ENCODE results near the gene HSPA4L. TPM values are rescaled to one million over a fixed set of nuclear protein-coding genes. Genes with fewer than 3 reads are reported as not detected.

Gene HSPA4L
- total RNA-seq, 2 experiments from 2014 or later: 0.30 to 0.33 TPM

DNA sequence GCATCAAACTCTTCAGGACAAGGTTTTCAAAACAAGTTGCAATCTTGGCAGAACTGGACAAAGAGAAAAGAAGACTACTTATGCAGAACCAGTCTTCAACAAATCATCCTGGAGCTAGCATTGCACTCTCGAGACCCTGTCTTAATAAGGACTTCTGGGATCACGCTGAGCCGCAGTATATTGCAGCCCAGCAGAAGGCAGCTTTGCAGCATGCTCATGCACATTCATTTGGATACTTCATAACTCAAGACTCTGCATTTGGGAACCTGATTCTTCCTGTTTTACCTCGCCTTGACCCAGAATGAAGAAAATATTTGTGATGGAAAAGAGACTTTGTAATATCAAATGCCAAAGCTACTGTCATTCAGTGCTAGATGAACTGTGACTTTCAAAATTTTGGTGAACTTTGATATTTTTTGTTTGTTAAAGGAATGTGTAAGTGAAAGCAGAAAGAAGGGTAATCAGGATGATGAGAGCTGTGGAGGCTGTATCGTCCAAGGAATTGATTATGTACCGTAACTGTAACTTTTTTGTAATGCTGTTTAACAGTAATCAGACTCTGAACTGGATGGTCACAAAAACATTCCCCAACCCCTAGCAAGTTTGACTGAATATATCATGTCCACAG lies 27.2 kb downstream of the HSPA4L start:
- no peak for DNase-seq
- H3K27ac Mint-ChIP-seq: no peak overlapping the region
- peaks cover 6% of the 10 kb centered on the region for H3K27me3 Mint-ChIP-seq
- ChIA-PET CTCF (no interaction called here), POLR2A (no interaction called here)
- H3K9me3 Mint-ChIP-seq: no peaks in the 10 kb centered on the region
- H3K4me1 Mint-ChIP-seq: no peaks in the 10 kb centered on the region
- no peaks in the 10 kb centered on the region for H3K36me3 Mint-ChIP-seq (ENCODE audit: low read depth)
- no peak overlapping the region for H3K4me3 Mint-ChIP-seq

DNA sequence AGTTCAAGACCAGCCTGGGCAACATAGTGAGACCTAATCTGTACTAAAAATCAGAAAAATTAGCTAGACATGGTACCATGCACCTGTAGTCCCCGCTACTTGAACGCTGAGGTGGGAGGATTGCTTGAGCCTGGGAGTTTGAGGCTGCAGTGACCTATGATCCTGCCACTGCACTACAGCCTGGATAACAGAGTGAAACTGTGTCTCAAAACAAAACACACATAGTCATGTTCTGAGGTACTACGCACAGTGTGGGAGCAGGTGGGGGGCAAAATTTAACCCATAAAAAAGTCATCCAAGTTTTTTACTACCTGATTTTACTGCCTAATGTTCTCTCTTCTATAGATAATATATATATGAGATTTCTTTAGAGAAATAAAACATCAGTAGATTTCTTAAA lies 28.4 kb downstream of the HSPA4L start:
- Mint-ChIP-seq H3K27me3 (peaks cover 6% of the 10 kb centered on the region), H3K9me3 (no peaks in the 10 kb centered on the region), H3K27ac (no peak overlapping the region), H3K4me3 (no peak overlapping the region), H3K4me1 (no peaks in the 10 kb centered on the region), H3K36me3 (ENCODE audit: low read depth) (no peaks in the 10 kb centered on the region)
- ChIA-PET CTCF (no interaction called here), POLR2A (no interaction called here)
- DNase-seq: no peak

DNA sequence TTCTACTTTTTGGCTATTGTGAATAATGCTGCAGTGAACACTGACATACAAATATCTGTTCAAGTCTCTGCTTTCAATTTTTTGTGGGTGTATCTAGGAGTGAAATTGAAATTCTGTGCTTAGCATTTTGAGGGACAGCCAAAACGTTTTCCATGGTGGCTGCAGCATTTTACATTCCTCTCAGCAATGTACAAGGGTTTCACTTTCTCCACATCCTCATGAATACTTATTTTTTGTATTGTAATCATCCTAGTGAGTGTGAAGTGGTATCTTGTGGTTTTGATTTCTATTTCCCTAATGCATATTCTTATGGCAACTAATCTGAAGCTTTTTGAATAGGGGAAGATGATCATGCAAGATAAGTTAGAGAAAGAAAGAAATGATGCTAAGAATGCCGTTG lies 40.3 kb downstream of the HSPA4L start:
- no peaks in the 10 kb centered on the region for H3K36me3 Mint-ChIP-seq (ENCODE audit: low read depth)
- CTCF ChIA-PET: no interaction called here
- H3K27ac Mint-ChIP-seq: no peak overlapping the region
- no peaks in the 10 kb centered on the region for H3K4me1 Mint-ChIP-seq
- POLR2A ChIA-PET: no interaction called here
- no peak for DNase-seq
- no peak overlapping the region for H3K4me3 Mint-ChIP-seq
- peaks cover 2% of the 10 kb centered on the region for H3K27me3 Mint-ChIP-seq
- no peaks in the 10 kb centered on the region for H3K9me3 Mint-ChIP-seq

DNA sequence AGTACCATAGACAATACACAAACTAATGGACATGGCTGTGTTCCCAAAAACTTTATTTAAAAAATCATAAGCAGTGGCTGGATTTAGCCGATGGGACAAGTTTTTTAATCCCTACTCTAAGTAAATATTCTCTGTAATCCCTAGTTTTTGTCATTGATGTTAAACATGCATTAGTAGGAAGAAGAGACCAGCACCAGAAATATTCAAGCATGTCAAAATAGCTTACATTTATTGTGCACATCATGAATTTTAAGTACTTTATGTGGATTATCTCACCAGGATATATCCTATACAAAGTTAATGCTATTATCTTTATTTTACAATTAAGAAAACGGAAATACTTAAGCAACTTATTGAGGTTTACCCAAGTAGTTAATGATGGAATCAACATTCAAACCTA lies 46.0 kb downstream of the HSPA4L start:
- no peak for DNase-seq
- CTCF ChIA-PET: interaction anchor here (0.5 kb wide), 1 partner anchor 14 kb away, joined by 3 read pairs; no protein-coding TSS in a partner anchor
- POLR2A ChIA-PET: no interaction called here
- Mint-ChIP-seq H3K9me3 (no peaks in the 10 kb centered on the region), H3K4me3 (no peak overlapping the region), H3K36me3 (ENCODE audit: low read depth) (no peaks in the 10 kb centered on the region), H3K4me1 (no peaks in the 10 kb centered on the region), H3K27me3 (peaks cover 4% of the 10 kb centered on the region), H3K27ac (no peak overlapping the region)

DNA sequence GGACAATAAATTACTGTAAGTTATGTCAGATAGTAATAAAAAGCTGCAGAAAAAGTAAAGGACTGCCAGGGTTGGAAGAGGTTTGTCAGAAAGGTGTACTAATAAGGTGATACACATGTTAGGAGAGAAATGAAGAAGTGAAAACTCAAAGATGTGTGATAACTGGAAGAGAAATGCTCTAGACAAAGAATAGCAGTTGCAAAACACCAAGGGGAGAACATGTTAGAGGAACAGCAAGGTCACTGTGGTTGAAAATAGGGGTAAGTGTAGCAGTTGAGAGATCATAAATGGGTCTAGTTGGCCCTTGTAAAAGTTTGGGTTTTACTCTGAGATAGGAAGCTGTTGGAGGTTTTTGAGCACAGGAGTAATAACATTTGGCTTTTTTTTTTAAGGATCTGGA lies 46.9 kb downstream of the HSPA4L start:
- DNase-seq: no peak
- Mint-ChIP-seq H3K27ac (no peak overlapping the region), H3K36me3 (ENCODE audit: low read depth) (no peaks in the 10 kb centered on the region), H3K4me1 (no peaks in the 10 kb centered on the region), H3K27me3 (peaks cover 4% of the 10 kb centered on the region), H3K4me3 (no peak overlapping the region), H3K9me3 (no peaks in the 10 kb centered on the region)
- CTCF ChIA-PET: no interaction called here
- POLR2A ChIA-PET: no interaction called here

DNA sequence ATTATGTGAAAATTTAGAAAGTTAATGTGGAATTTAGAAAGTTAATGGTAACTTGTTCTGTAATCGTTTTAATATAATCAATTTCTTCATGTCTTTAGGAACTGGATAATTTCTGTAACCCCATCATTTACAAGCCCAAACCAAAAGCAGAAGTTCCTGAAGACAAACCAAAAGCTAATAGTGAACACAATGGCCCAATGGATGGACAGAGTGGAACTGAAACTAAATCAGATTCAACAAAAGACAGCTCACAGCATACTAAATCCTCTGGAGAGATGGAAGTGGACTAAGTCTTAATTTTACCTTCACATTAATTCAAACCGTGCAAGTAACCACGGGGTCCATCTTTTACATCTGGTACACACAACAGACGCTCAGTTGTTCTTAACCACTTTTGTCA lies 50.5 kb downstream of the HSPA4L start:
- Mint-ChIP-seq H3K9me3 (no peaks in the 10 kb centered on the region), H3K27me3 (peaks cover 4% of the 10 kb centered on the region), H3K27ac (no peak overlapping the region), H3K4me1 (no peaks in the 10 kb centered on the region), H3K36me3 (ENCODE audit: low read depth) (no peaks in the 10 kb centered on the region), H3K4me3 (no peak overlapping the region)
- no peak for DNase-seq
- CTCF ChIA-PET: no interaction called here
- POLR2A ChIA-PET: interaction anchor here (1.0 kb wide), 1 partner anchor 16 kb away, joined by 3 read pairs; no protein-coding TSS in a partner anchor

DNA sequence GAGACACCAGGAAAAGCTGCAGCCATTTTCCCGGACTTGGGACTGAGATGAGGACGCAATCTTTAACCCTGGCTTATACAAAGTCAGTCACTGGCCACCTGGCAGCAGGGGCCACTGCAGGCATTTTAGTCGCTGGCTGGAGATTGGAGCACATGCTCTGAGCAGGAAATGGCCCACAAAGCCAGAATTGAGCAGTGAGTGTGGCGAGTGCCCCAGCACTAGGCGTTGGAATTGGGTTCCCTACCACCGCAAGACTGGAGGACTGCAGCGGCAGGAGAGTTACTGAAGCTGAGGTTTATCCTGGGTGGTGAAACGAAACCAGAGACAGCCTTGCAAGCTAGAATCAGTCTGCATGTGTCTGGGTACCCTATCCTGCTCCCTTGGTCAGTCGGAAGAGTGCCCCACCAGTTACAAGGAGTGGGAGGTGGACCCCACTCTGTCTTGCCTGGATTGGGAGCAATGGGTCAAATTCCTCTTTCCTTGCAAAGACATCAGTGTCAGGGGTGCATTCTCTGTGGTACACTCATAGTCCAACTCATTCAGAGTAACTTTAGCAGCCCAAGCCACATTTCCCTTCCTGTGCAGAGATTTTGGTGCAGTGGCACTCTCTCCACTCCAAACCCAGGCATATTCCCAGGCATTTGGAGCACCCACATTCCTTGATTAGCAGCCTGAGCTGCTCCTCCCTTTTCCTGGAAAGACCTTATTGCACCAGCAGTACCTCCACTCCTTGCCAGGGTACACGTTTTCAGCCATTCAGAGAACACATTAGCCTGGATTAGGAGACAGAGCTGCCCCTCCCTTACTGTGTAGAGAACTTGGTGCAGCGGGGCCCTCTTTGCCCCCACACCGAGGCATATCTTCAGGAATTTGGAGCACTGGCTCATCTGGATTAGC lies 61.8 kb downstream of the HSPA4L start:
- Mint-ChIP-seq H3K27ac (no peak overlapping the region), H3K9me3 (peaks cover 16% of the 10 kb centered on the region), H3K27me3 (no peaks in the 10 kb centered on the region), H3K36me3 (ENCODE audit: low read depth) (peaks cover 10% of the 10 kb centered on the region), H3K4me3 (no peak overlapping the region), H3K4me1 (no peaks in the 10 kb centered on the region)
- DNase-seq: no peak
- CTCF ChIA-PET: no interaction called here
- POLR2A ChIA-PET: no interaction called here

DNA sequence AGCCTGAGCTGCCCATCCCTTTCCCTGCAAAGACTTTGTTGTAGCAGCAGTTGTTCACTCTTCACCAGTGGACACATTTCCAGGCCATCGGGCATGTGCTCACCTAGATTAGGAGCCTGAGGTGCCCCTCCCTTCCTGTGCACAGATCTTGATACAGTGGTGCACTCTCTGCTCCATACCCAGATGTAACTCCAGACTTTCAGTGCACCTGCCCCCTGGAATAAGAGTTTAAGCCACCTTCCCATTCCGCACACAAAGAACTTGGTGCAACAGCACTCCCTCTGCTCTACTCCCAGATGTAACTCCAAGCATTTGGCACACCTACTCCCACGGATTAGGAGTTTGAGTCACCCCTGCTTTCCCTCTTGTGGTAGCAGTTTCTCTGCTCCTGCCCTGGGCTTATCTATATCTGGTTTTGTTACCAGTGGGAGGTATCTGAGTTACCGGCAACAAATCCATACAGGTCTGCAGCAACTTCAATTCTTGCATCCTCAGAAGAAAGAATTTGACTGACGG lies 62.5 kb downstream of the HSPA4L start:
- no peaks in the 10 kb centered on the region for H3K27me3 Mint-ChIP-seq
- H3K36me3 Mint-ChIP-seq (ENCODE audit: low read depth): peaks cover 14% of the 10 kb centered on the region
- no peak for DNase-seq
- H3K27ac Mint-ChIP-seq: no peak overlapping the region
- no peaks in the 10 kb centered on the region for H3K4me1 Mint-ChIP-seq
- H3K9me3 Mint-ChIP-seq: peaks cover 21% of the 10 kb centered on the region
- CTCF ChIA-PET: no interaction called here
- POLR2A ChIA-PET: no interaction called here
- H3K4me3 Mint-ChIP-seq: no peak overlapping the region

DNA sequence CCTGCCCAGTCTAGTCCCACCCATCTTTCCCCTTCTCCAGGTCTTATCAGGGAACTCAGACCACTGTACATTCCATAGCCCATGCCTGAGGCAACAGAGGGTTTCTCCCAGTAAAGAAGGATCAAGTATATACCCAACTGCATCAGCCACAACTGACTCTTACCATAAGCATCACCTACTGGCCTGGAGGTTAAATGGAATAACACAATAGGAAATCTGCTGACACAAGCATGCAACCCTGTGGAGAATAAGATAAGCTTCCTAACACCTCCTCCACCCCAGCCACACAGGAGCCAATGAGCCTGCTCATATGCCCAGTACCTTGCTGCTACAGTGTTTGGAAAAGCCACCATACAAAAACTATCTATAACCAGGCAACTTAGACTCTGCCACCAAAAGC lies 63.9 kb downstream of the HSPA4L start:
- no peak overlapping the region for H3K27ac Mint-ChIP-seq
- no peaks in the 10 kb centered on the region for H3K4me1 Mint-ChIP-seq
- no peaks in the 10 kb centered on the region for H3K27me3 Mint-ChIP-seq
- DNase-seq: no peak
- ChIA-PET POLR2A (no interaction called here), CTCF (no interaction called here)
- H3K9me3 Mint-ChIP-seq: peaks cover 32% of the 10 kb centered on the region
- no peak overlapping the region for H3K4me3 Mint-ChIP-seq
- H3K36me3 Mint-ChIP-seq (ENCODE audit: low read depth): peaks cover 22% of the 10 kb centered on the region

DNA sequence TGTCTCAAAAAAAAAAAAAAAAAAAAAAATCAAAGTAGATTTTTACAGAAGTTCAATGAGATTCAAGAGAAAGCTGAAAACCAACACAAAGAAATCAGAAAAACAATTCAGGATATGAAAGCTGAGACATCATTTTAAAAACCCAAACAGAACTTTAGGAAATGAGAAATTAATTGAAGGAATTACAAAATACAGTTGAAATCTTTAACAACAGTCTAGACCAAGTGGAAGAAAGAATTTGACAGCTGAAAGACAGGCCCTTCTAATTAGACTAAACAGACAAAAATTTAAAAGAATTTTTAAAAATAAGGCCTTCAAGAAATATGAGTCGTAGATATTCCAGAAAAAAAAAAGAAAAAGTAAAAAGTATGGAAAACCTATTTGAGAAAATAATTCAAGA lies 64.6 kb downstream of the HSPA4L start:
- H3K36me3 Mint-ChIP-seq (ENCODE audit: low read depth): peaks cover 22% of the 10 kb centered on the region
- peaks cover 35% of the 10 kb centered on the region for H3K9me3 Mint-ChIP-seq
- H3K4me3 Mint-ChIP-seq: no peak overlapping the region
- no peak overlapping the region for H3K27ac Mint-ChIP-seq
- H3K4me1 Mint-ChIP-seq: no peaks in the 10 kb centered on the region
- no peak for DNase-seq
- ChIA-PET CTCF (no interaction called here), POLR2A (no interaction called here)
- H3K27me3 Mint-ChIP-seq: no peaks in the 10 kb centered on the region

DNA sequence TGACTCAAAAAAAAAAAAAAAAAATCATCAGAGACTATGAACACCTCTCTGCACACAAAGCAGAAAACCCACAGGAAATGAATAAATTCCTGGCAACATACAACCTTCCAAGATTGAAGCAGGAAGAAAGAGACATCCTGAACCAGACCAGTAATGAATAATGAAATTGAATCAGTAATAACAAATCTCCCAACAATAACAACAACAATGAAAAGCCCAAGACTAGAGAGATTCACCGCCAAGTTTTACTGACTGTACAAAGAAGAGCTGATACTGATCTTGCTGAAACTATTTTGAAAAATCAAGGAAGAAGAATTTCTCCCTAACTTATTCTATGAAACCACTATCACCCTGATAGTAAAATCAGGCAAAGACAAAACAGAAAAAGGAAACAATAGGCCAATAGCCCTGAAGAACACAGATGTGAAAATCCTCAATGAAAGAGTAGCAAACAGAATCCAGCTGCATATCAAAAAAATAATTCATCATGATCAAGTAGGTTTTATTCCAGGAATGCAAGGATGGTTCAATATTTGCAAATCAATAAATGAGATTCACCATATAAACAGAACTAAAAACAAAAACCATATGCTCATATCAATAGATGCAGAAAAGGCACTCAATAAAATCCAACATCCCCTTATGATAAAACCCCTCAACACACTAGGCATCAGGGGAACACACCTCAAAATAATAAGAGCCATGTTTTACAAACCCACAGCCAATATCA lies 67.5 kb downstream of the HSPA4L start:
- CTCF ChIA-PET: no interaction called here
- Mint-ChIP-seq H3K27me3 (no peaks in the 10 kb centered on the region), H3K36me3 (ENCODE audit: low read depth) (peaks cover 22% of the 10 kb centered on the region), H3K4me3 (no peak overlapping the region), H3K27ac (no peak overlapping the region), H3K4me1 (no peaks in the 10 kb centered on the region), H3K9me3 (peaks cover 46% of the 10 kb centered on the region)
- POLR2A ChIA-PET: interaction anchor here (1.0 kb wide), 1 partner anchor 17 kb away, joined by 3 read pairs; no protein-coding TSS in a partner anchor
- no peak for DNase-seq

DNA sequence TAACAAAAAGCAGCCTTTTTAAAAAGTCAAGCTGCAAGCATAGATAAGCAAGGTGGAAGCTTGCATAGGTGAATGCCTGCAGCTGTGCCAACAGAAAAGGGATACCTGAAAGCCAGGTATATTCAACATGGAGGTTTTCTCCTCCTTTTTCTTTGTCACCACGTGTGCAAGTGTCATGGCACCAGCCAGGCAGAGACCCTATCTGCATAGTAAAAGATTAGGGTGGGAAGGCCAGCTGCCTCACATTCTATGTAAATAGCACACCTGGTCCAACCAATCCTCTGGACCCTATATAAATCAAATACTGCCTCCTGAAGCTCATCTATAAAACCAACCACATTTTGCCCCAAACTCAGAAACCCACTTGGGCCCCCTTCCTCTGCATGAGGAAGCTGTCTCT lies 70.5 kb downstream of the HSPA4L start:
- ChIA-PET CTCF (no interaction called here), POLR2A (no interaction called here)
- H3K27me3 Mint-ChIP-seq: no peaks in the 10 kb centered on the region
- H3K27ac Mint-ChIP-seq: no peak overlapping the region
- no peak overlapping the region for H3K4me3 Mint-ChIP-seq
- H3K9me3 Mint-ChIP-seq: peaks cover 42% of the 10 kb centered on the region
- H3K36me3 Mint-ChIP-seq (ENCODE audit: low read depth): peaks cover 17% of the 10 kb centered on the region
- DNase-seq: no peak
- H3K4me1 Mint-ChIP-seq: no peaks in the 10 kb centered on the region

DNA sequence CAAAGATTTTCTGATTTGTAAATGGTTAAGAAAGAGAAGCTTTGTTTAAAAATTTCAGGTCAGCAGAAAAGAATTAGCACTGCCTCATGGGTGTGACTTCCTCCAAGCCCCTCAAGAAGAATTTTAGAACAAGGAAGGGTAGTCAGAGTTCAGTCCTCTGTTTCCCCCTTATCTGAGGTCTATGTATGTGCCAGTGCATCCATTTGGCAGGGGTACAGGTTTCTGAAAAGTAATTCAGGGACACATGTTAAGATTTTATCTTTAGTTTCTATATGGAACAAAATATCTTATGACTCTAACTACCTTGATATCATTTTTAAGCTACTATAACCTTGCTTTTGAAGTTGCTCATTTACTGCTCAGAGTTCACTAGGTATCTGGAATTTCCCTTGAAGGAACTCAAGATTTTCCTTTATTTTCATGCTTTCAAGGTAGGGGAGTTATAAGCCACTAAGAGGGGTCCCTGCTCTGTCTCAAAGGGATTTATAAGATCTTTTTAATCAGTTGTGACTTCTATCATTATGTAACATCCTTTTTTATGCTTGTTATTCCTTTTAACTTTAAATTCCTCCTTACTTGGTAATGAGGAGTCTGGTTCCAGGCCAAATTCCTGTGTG lies 74.2 kb downstream of the HSPA4L start:
- no peaks in the 10 kb centered on the region for H3K36me3 Mint-ChIP-seq (ENCODE audit: low read depth)
- no peaks in the 10 kb centered on the region for H3K4me1 Mint-ChIP-seq
- H3K9me3 Mint-ChIP-seq: peaks cover 30% of the 10 kb centered on the region
- no peak overlapping the region for H3K27ac Mint-ChIP-seq
- POLR2A ChIA-PET: no interaction called here
- no peak overlapping the region for H3K4me3 Mint-ChIP-seq
- DNase-seq: no peak
- CTCF ChIA-PET: interaction anchor here (0.6 kb wide), 1 partner anchor 202 kb away, joined by 4 read pairs; no protein-coding TSS in a partner anchor
- no peaks in the 10 kb centered on the region for H3K27me3 Mint-ChIP-seq

All from activated CD4-positive, alpha-beta memory T cell treated with anti-CD3 and anti-CD28 coated beads, Interleukin-2, amount 10 ng/mL, durations not matched to agents 7 days and 5 days (primary cell).